OCI-LY7 (cell line): ENCODE measurements around the gene KRTAP13-3.

Experiments
- EZH2phosphoT487 ChIP-seq: fragments of 200-600 bp; sonication (generic); IDR thresholded peaks from 2 replicates; pipeline ENCODE4 v1.6.1; 2018; ENCODE audit warnings: low read depth, borderline replicate concordance, mild to moderate bottlenecking, mixed run types, antibody characterized with exemption, low read length, moderate library complexity, mixed read lengths
- TF ChIP-seq, protein P1 (sequence below): fragments of 200-600 bp; sonication (generic); conservative IDR thresholded peaks from 2 replicates; pipeline ENCODE4 v1.5.1; 2014; ENCODE audit warnings: mild to moderate bottlenecking, antibody characterized with exemption, low read length, moderate library complexity, mixed read lengths

DNA sequence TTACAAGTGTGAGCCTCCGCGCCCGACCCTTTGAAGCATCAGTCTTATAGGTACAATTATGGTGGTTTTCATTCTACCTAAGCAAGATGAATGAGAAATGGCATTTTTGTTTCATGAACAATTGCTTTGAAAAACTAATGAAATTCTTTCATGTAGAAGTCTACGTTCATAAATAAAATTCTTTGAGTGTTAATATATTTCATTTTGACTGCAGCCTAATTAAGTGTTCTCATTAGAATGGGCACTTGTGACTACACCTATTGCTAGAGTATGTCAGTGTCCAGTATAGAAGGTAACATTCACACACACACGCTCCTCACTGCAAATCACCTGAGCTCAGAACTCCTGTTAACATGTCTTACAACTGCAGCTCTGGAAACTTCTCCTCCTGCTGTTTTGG is 14.2 kb upstream of the KRTAP13-3 start, which contains the start of gene KRTAP15-1:
- TF ChIP-seq, protein P1, sequence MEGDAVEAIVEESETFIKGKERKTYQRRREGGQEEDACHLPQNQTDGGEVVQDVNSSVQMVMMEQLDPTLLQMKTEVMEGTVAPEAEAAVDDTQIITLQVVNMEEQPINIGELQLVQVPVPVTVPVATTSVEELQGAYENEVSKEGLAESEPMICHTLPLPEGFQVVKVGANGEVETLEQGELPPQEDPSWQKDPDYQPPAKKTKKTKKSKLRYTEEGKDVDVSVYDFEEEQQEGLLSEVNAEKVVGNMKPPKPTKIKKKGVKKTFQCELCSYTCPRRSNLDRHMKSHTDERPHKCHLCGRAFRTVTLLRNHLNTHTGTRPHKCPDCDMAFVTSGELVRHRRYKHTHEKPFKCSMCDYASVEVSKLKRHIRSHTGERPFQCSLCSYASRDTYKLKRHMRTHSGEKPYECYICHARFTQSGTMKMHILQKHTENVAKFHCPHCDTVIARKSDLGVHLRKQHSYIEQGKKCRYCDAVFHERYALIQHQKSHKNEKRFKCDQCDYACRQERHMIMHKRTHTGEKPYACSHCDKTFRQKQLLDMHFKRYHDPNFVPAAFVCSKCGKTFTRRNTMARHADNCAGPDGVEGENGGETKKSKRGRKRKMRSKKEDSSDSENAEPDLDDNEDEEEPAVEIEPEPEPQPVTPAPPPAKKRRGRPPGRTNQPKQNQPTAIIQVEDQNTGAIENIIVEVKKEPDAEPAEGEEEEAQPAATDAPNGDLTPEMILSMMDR = no peak
- no peak for TF ChIP-seq EZH2phosphoT487
